Psoas muscle (tissue), 8 donors: ENCODE measurements around the gene PTTG1. TPM values are rescaled to one million over a fixed set of nuclear protein-coding genes. Genes with fewer than 3 reads are reported as not detected.

Experiments used
- ATAC-seq, 4 donors: fragments of 200-7000 bp; cut with Tn5 transposase; one replicate each; pipeline ENCODE4 v1.9.1; 2020; ENCODE audit warnings: moderate library complexity in 3 of 4, mild to moderate bottlenecking in 2 of 4
- DNase-seq, 2 donors: peaks; one replicate each; pipeline ENCODE4 v3.0.0-alpha.2; 2020
- H3K27ac ChIP-seq: fragments of 200-600 bp; one replicate; pipeline ENCODE4 v1.8.0; 2022
- H3K27me3 ChIP-seq, 3 donors: fragments of 200-600 bp in 1 of 3; one replicate each; pipeline versions ENCODE4 v1.6.1 to v1.8.0; 2013 to 2022; ENCODE audit warnings: low read length in 2 of 3, mild to moderate bottlenecking in 2 of 3, moderate library complexity in 1 of 3; ENCODE audit not compliant: insufficient read depth in 3 of 3
- H3K36me3 ChIP-seq, 2 donors: fragments of 200-600 bp in 1 of 2; one replicate each; pipeline versions ENCODE4 v1.6.1 to v1.8.0; 2013 to 2022; ENCODE audit warnings: low read depth in 1 of 2, mild to moderate bottlenecking in 1 of 2, moderate library complexity in 1 of 2; ENCODE audit not compliant: insufficient read depth in 1 of 2
- H3K4me1 ChIP-seq: fragments of 200-600 bp; one replicate; pipeline ENCODE4 v1.8.0; 2022
- H3K4me3 ChIP-seq: fragments of 200-600 bp; one replicate; pipeline ENCODE4 v1.8.0; 2022; ENCODE audit warnings: mild to moderate bottlenecking
- H3K9me3 ChIP-seq: fragments of 200-600 bp; one replicate; pipeline ENCODE4 v1.8.0; 2022
- WGBS, 3 donors: extraction: QIAGEN DNeasy Blood & Tissue Kit; methylation state at CpG; one replicate each; pipeline versions ENCODE4 v1.1.6 to v1.1.7; 2013; 5-methylcytosine and 5-hydroxymethylcytosine counted together
- intact Hi-C, 2 donors: fragments of 100-400 bp; cut with DNase I; formaldehyde crosslinking; loops; one replicate each; pipeline versions ENCODE4 v1.11.0 to v1.14.2; 2022
- polyA plus RNA-seq, 3 donors: library from polyadenylated mRNA; stranded (reverse); fragments of 200-250 nt; gene quantifications; one replicate each; pipeline ENCODE4 v1.2.3, GENCODE V29; 2013
- total RNA-seq, 4 donors: library from RNA; stranded (reverse); fragmentation: NEBNext Ultra II Directional in 2 of 4; extraction: Animal tissue kit (Norgen Biotek cat#: 25700) in 2 of 4; gene quantifications; one replicate each; pipeline versions ENCODE4 v1.2.1 to v1.2.4, GENCODE V29; 2021 to 2023
- TF ChIP-seq, protein P1 (sequence below): fragments of 200-600 bp; IDR thresholded peaks from one replicate; pipeline ENCODE4 v1.8.0; 2022; ENCODE audit warnings: antibody characterized with exemption
- donor health status: healthy with polysubstance abuse.
- donor health status: DM: no; HTN: no; CAD: no; lungs with moderate emphysema.
- donor health status: Bipolar disorder and iron deficiency.
- donor health status: healthy.
- donor health status: DM: yes; HTN: yes; CAD: no.
- donor health status: DM: no; HTN: no; CAD: no.
- donor health status: DM: no; HTN: no; CAD: no.
- donor health status: DM: yes; HTN: yes; CAD: no.

PTTG1 gene
- total and polyA plus RNA-seq, 7 donors = 1.9 to 26.7 (median 3.0) TPM

- Histone ChIP-seq H3K9me3 (no peaks in the 10 kb centered on the region), H3K36me3 (no peaks in the 10 kb centered on the region), H3K4me1 (peaks cover 4% of the 10 kb centered on the region), H3K27ac (no peak overlapping the region), H3K27me3 (peaks cover 0 to 2% (median 0%) of the 10 kb centered on the region in 3 donors), H3K4me3 (peak overlapping the region; percentile 67)
- ATAC-seq (peak; percentile 56 to 89 (median 74)), DNase-seq (no peak)
- WGBS, 3 donors = 6 to 9% (median 7%) methylated on average over 18 of the region's 18 CpGs
- intact Hi-C loops = no loop called here
- TF ChIP-seq, protein P1, sequence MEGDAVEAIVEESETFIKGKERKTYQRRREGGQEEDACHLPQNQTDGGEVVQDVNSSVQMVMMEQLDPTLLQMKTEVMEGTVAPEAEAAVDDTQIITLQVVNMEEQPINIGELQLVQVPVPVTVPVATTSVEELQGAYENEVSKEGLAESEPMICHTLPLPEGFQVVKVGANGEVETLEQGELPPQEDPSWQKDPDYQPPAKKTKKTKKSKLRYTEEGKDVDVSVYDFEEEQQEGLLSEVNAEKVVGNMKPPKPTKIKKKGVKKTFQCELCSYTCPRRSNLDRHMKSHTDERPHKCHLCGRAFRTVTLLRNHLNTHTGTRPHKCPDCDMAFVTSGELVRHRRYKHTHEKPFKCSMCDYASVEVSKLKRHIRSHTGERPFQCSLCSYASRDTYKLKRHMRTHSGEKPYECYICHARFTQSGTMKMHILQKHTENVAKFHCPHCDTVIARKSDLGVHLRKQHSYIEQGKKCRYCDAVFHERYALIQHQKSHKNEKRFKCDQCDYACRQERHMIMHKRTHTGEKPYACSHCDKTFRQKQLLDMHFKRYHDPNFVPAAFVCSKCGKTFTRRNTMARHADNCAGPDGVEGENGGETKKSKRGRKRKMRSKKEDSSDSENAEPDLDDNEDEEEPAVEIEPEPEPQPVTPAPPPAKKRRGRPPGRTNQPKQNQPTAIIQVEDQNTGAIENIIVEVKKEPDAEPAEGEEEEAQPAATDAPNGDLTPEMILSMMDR = peak; percentile 62
Measured at GRCh38 chr5:160438316-160439204, 16.9 kb downstream of the PTTG1 start.

GRCh38 chr5:160439205-160439600 lies 17.5 kb downstream of the PTTG1 start:
- intact Hi-C loops = no loop called here
- no peak overlapping the region for H3K27ac ChIP-seq

DNA sequence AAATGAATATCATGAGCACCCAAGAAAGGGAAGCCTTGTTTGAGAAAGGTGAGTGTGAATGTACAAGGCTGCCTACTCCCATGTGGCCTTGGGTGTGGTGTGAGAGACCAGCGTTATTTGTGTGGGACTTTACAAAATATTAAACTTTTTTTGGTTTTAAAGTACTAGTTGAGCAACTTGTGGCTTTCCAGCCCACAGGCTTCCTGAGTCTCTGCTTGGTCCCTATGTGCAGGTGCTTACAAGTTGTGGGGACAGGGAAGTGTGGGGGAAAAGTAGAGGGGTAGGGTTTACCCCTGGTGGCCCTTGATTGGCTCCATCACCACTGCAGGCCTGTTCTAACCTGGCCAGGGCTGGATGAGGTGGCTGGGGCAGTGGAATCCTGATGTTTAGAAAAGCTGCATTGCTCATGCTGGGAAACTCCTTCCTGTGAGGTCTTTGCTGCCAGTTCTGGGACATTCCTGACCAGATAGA lies 19.7 kb downstream of the PTTG1 start:
- Histone ChIP-seq H3K27ac (no peak overlapping the region), H3K27me3 (no peaks in the 10 kb centered on the region), H3K9me3 (no peaks in the 10 kb centered on the region), H3K36me3 (no peaks in the 10 kb centered on the region), H3K4me1 (peaks cover 4% of the 10 kb centered on the region), H3K4me3 (no peak overlapping the region)
- 14 to 77% (median 27%) methylated on average over 1 of the region's 1 CpG for WGBS, 3 donors
- TF ChIP-seq, protein P1 = no peak
- intact Hi-C loops = no loop called here
- no peak for ATAC-seq
- no peak for DNase-seq

More at GRCh38 chr5:160439205-160439600, 17.5 kb downstream of the PTTG1 start:
- ATAC-seq (peak; percentile 93 to 98 (median 94)), DNase-seq (peak; percentile 82 to 89)
- Histone ChIP-seq H3K9me3 (no peaks in the 10 kb centered on the region), H3K4me1 (peaks cover 4% of the 10 kb centered on the region), H3K27me3 (peaks cover 0 to 2% (median 0%) of the 10 kb centered on the region in 3 donors), H3K36me3 (no peaks in the 10 kb centered on the region), H3K4me3 (peak overlapping the region; percentile 67)
- 0 to 1% (median 1%) methylated on average over 11 of the region's 11 CpGs for WGBS, 3 donors
- TF ChIP-seq, protein P1 = peak; percentile 94

DNA sequence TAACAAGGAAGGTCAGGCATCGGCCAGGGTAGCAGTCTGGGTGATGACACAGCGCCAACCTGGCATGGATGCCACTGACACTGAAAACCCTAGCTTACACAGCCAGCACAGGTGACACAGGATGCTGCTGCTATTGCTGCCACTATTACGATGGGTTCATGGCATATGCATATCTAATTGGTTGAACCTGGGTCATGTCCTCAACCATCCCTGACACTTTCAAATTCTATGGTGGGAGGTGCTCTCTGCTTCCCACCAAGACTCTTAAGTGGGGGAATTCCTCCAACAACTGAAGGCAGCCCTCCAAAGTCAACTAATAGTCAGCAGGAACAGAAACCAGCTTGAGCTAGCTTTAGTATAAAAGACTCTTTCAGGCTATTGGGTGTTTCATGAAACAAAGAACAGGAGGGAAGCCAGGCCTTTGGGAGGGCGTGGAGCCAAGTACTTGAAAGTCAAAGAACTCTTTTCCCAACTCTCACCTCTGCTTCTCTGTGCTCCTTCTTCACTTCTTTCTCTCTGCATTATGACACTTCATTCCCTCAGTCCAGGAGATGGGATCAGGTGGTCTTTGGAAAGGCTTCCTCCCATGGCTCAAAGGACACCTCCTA lies 21.3 kb downstream of the PTTG1 start:
- no peak overlapping the region for H3K4me3 ChIP-seq
- H3K27me3 ChIP-seq = no peaks in the 10 kb centered on the region
- intact Hi-C loops = no loop called here
- peaks cover 4% of the 10 kb centered on the region for H3K4me1 ChIP-seq
- 68 to 80% (median 77%) methylated on average over 4 of the region's 4 CpGs for WGBS, 3 donors
- ATAC-seq (no peak), DNase-seq (no peak)
- no peaks in the 10 kb centered on the region for H3K9me3 ChIP-seq
- no peaks in the 10 kb centered on the region for H3K36me3 ChIP-seq
- H3K27ac ChIP-seq = no peak overlapping the region
- TF ChIP-seq, protein P1 = no peak
